K562 (cell line): ENCODE data around the gene ZNF410. TPM values are rescaled to one million over a fixed set of nuclear protein-coding genes. Genes with fewer than 3 reads are reported as not detected.
A peak's percentile ranks its signal among the peaks of the same experiment; 100 is the strongest.

Experiments used
- BRD9 ChIP-seq: fragments of 450-650 bp; IDR thresholded peaks from 2 replicates; pipeline ENCODE4 v1.6.1; 2018; ENCODE audit warnings: low read depth; ENCODE audit not compliant: partially characterized antibody
- GATAD2B ChIP-seq: fragments of 450-650 bp; IDR thresholded peaks from 2 replicates; pipeline ENCODE4 v1.6.1; 2017; ENCODE audit warnings: mild to moderate bottlenecking, borderline replicate concordance
- KDM4B ChIP-seq, 2 experiments: fragments of 450-650 bp in 1 of 2; sonication (generic) in 1 of 2; IDR thresholded peaks; 2 replicates each; pipeline ENCODE4 v1.6.1; 2016 to 2017; ENCODE audit warnings: borderline replicate concordance in 2 of 2, antibody characterized with exemption in 1 of 2, low read depth in 1 of 2, mild to moderate bottlenecking in 1 of 2
- KLF6 ChIP-seq: fragments of 250-450 bp; sonication (Bioruptor Pico); IDR thresholded peaks from 2 replicates; pipeline ENCODE4 v1.4.0; 2020; ENCODE audit warnings: mild to moderate bottlenecking, moderate library complexity, borderline replicate concordance
- MCM7 ChIP-seq, 2 experiments: fragments of 450-650 bp; IDR thresholded peaks; 2 replicates each; pipeline ENCODE4 v1.6.1; 2016 to 2018
- MXD1 ChIP-seq: fragments of 250-450 bp; sonication (Bioruptor Pico); IDR thresholded peaks from 2 replicates; pipeline ENCODE4 v1.8.0; 2021; ENCODE audit warnings: borderline replicate concordance, mild to moderate bottlenecking, moderate library complexity; ENCODE audit not compliant: poor library complexity, severe bottlenecking
- NCOA1 ChIP-seq: fragments of 450-650 bp; IDR thresholded peaks from 2 replicates; pipeline ENCODE4 v1.6.1; 2016; ENCODE audit warnings: low read depth
- NCOR1 ChIP-seq: fragments of 450-650 bp; IDR thresholded peaks from 2 replicates; pipeline ENCODE4 v1.6.1; 2016; ENCODE audit warnings: mild to moderate bottlenecking, moderate library complexity
- NFE2 ChIP-seq: IDR thresholded peaks from 2 replicates; pipeline ENCODE4 v1.6.1; 2014; ENCODE audit warnings: antibody characterized with exemption, low read depth
- NR2C2 ChIP-seq, 2 experiments: fragments of 200-800 bp in 1 of 2; sonication (Bioruptor generic) in 1 of 2; sonication (generic) in 1 of 2; formaldehyde crosslinking in 1 of 2; IDR thresholded peaks; 2 replicates each; pipeline versions ENCODE4 v1.6.1 to v1.8.0; 2016 to 2022; ENCODE audit warnings: mild to moderate bottlenecking in 1 of 2, missing compliant biosample characterization in 1 of 2, missing genetic modification characterization in 1 of 2, missing genetic modification reagents in 1 of 2
- POLR2B ChIP-seq: fragments of 450-650 bp; IDR thresholded peaks from 2 replicates; pipeline ENCODE4 v1.6.1; 2018; ENCODE audit warnings: low read depth; ENCODE audit not compliant: partially characterized antibody
- SAFB ChIP-seq: fragments of 200-400 bp; formaldehyde crosslinking; IDR thresholded peaks from 2 replicates; pipeline ENCODE4 v1.6.1; 2017; ENCODE audit warnings: low read depth, low read length, borderline replicate concordance
- TAF15 ChIP-seq: fragments of 200-400 bp; formaldehyde crosslinking; IDR thresholded peaks from 2 replicates; pipeline ENCODE4 v1.6.1; 2017; ENCODE audit warnings: mild to moderate bottlenecking, low read depth, low read length, moderate library complexity
- TAF7 ChIP-seq: fragments of 450-650 bp; IDR thresholded peaks from 2 replicates; pipeline ENCODE4 v1.6.1; 2016; ENCODE audit warnings: missing genetic modification characterization, missing compliant biosample characterization
- TBL1XR1 ChIP-seq, 2 experiments: IDR thresholded peaks; 2 replicates each; pipeline ENCODE4 v1.6.1; 2012; ENCODE audit warnings: improper control_type of control experiment in 2 of 2, low read length in 2 of 2, mild to moderate bottlenecking in 1 of 2
- TCF3 ChIP-seq: sonication (generic); formaldehyde crosslinking; IDR thresholded peaks from 2 replicates; pipeline ENCODE4 v1.4.0; 2020; ENCODE audit warnings: mild to moderate bottlenecking, missing genetic modification reagents
- TRIM24 ChIP-seq, 2 experiments: fragments of 450-650 bp; IDR thresholded peaks; 2 replicates each; pipeline ENCODE4 v1.6.1; 2016
- ZNF212 ChIP-seq: fragments of 450-650 bp; formaldehyde crosslinking; IDR thresholded peaks from 2 replicates; pipeline ENCODE4 v1.4.0; 2020; ENCODE audit warnings: mild to moderate bottlenecking
- polyA plus RNA-seq, 8 experiments: library from polyadenylated mRNA; depleted of rRNA in 4 of 8; stranded (reverse) in 5 of 8; unstranded in 3 of 8; fragments of >200 nt; fragmentation: Nextera tagmentation in 2 of 8; fragmentation: Illumina TruSeq in 1 of 8; extraction: Ambion mirVana in 2 of 8; extraction: Trizol in 1 of 8; gene quantifications; 2 replicates each; pipeline versions ENCODE4 v1.2.1 to v1.2.3, GENCODE V29; 2011 to 2014; ENCODE audit warnings: inconsistent platforms in 1 of 8, missing spikeins in 1 of 8
- total RNA-seq, 7 experiments: library from RNA; depleted of rRNA in 6 of 7; stranded (reverse); fragments of >200 nt in 6 of 7; fragmentation: Illumina TruSeq in 2 of 7; extraction: Trizol in 2 of 7; gene quantifications; 2 replicates each; pipeline versions ENCODE4 v1.2.1 to v1.2.3, GENCODE V29; 2011 to 2021; ENCODE audit warnings: low replicate concordance in 1 of 7
- TF ChIP-seq, protein P1 (sequence below), 2 experiments: fragments of 450-650 bp; formaldehyde crosslinking in 1 of 2; IDR thresholded peaks; 2 replicates each; pipeline versions ENCODE4 v1.4.0 to v1.6.1; 2014 to 2020; ENCODE audit warnings: mild to moderate bottlenecking in 2 of 2, borderline replicate concordance in 1 of 2, low read depth in 1 of 2

Gene ZNF410
- total and polyA plus RNA-seq, 9 of the 15 experiments (the other 6 are each of a cell fraction or from before 2014, with no cell fraction given) = 20.5 to 64.8 (median 38.7) TPM

DNA sequence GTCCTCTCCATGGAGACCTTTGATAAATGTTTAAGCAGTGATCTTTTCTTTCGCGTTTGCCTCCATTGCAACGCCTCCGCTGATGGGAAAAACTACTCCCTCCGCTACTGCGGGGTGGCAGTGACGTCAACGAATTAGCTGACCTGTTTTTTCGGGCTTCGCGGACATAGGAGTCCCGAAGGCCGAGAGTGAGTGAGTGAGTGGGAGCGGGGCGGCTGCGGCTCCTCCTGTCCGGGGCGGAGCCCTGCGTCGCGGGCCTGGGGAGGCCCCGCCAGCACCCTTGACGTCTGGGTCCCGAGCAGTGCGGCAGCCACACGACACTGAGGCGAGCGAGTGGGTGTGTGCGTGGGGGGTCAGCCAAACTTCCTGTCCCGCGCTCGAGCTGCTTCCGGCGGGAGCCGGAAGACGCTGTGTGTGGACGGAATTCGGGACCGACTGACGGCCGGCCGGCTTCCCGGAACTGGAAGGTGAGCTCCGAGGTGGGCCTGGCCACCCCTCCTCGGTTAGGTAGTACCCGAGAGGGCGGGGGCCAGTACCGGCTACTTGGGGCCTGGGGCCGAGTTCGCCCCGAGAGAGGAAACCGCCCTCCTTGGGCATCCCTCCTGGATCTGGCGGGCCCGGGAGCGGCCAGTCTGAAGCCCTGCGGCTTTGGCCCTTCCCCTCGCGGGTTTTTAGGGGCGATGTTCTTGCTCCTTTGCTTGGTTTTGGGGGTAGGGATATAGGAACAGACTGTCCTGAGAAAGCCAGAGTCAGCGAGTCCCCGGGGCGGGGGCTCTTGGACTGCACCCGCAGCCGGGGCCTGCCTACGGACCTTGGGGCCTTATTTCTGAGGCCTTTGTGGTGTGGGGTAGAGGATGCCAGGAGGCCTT, at the start of gene ZNF410 (continued):
- no peak for TF ChIP-seq NR2C2 (CRISPR knock-in tag; IDR thresholded peaks at IDR 0.05)
- peak; percentile 63 for TF ChIP-seq NR2C2 (tag; IDR thresholded peaks at IDR 0.05)
- TF ChIP-seq TBL1XR1 (IDR thresholded peaks at IDR 0.05; ENCODE audit: low read length in 2 of 2) = no peak; a peak in 1 of 4 replicates
- TF ChIP-seq NCOR1 = peak; percentile 35
- peak; percentile 37 for TF ChIP-seq POLR2B
- no peak; the same call in 1 of the 2 replicates for TF ChIP-seq NFE2
- TF ChIP-seq MXD1 (CRISPR knock-in tag) = no peak
- no peak for TF ChIP-seq TAF15
- TF ChIP-seq SAFB = peak; percentile 73; the same call in 1 of the 2 replicates
- peak; percentile 88 for TF ChIP-seq NCOA1
- TF ChIP-seq KLF6 (CRISPR knock-in tag) = no peak
- no peak for TF ChIP-seq GATAD2B
- no peak for TF ChIP-seq TAF7
- TF ChIP-seq, protein P1, sequence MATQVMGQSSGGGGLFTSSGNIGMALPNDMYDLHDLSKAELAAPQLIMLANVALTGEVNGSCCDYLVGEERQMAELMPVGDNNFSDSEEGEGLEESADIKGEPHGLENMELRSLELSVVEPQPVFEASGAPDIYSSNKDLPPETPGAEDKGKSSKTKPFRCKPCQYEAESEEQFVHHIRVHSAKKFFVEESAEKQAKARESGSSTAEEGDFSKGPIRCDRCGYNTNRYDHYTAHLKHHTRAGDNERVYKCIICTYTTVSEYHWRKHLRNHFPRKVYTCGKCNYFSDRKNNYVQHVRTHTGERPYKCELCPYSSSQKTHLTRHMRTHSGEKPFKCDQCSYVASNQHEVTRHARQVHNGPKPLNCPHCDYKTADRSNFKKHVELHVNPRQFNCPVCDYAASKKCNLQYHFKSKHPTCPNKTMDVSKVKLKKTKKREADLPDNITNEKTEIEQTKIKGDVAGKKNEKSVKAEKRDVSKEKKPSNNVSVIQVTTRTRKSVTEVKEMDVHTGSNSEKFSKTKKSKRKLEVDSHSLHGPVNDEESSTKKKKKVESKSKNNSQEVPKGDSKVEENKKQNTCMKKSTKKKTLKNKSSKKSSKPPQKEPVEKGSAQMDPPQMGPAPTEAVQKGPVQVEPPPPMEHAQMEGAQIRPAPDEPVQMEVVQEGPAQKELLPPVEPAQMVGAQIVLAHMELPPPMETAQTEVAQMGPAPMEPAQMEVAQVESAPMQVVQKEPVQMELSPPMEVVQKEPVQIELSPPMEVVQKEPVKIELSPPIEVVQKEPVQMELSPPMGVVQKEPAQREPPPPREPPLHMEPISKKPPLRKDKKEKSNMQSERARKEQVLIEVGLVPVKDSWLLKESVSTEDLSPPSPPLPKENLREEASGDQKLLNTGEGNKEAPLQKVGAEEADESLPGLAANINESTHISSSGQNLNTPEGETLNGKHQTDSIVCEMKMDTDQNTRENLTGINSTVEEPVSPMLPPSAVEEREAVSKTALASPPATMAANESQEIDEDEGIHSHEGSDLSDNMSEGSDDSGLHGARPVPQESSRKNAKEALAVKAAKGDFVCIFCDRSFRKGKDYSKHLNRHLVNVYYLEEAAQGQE (IDR thresholded peaks at IDR 0.05; ENCODE audit: borderline replicate concordance) = peak; percentile 14; the same call in 1 of the 2 replicates
- TF ChIP-seq, protein P1 (CRISPR knock-in tag; IDR thresholded peaks at IDR 0.05; ENCODE audit: low read depth) = peak; percentile 74; the same call in 1 of the 2 replicates
- TF ChIP-seq TRIM24 (IDR thresholded peaks at IDR 0.05) = peak in 1 of 2 experiments; percentile 87; a peak in 2 of 4 replicates
- TF ChIP-seq ZNF212 (CRISPR knock-in tag) = no peak
- TF ChIP-seq TCF3 (CRISPR knock-in tag) = peak; percentile 40
- TF ChIP-seq BRD9 = peak; percentile 25
- TF ChIP-seq MCM7 (IDR thresholded peaks at IDR 0.05) = no peak
- peak in 1 of 2 experiments; percentile 44; a peak in 1 of 4 replicates for TF ChIP-seq KDM4B (IDR thresholded peaks at IDR 0.05; ENCODE audit: borderline replicate concordance in 2 of 2, low read depth in 1 of 2)
